HCT116 (cell line): ENCODE measurements around the gene PHPT1.

Experiments
- CEBPB ChIP-seq: IDR thresholded peaks from 2 replicates; pipeline ENCODE4 v1.6.1; 2012; ENCODE audit warnings: low read depth
- EGR1 ChIP-seq: IDR thresholded peaks from 2 replicates; pipeline ENCODE4 v1.6.1; 2012; ENCODE audit warnings: low read depth
- EZH2 ChIP-seq: fragments of 200-600 bp; sonication (generic); IDR thresholded peaks from 2 replicates; pipeline ENCODE4 v1.6.1; 2017; ENCODE audit warnings: antibody characterized with exemption, mixed run types
- EZH2phosphoT487 ChIP-seq: fragments of 200-600 bp; IDR thresholded peaks from 2 replicates; pipeline ENCODE4 v1.6.1; 2018; ENCODE audit warnings: antibody characterized with exemption, borderline replicate concordance
- JUND ChIP-seq: IDR thresholded peaks from 2 replicates; pipeline ENCODE4 v1.6.1; 2012
- POLR2A ChIP-seq: IDR thresholded peaks from 2 replicates; pipeline ENCODE4 v1.7.0; 2011; ENCODE audit warnings: borderline replicate concordance; ENCODE audit not compliant: insufficient read depth, insufficient read length; ENCODE audit errors: extremely low read depth
- POLR2AphosphoS5 ChIP-seq: IDR thresholded peaks from 2 replicates; pipeline ENCODE4 v1.6.1; 2011; ENCODE audit warnings: mild to moderate bottlenecking, low read depth, low read length, moderate library complexity
- SIN3A ChIP-seq: IDR thresholded peaks from 2 replicates; pipeline ENCODE4 v1.6.1; 2012; ENCODE audit warnings: low read depth
- SRF ChIP-seq: IDR thresholded peaks from 2 replicates; pipeline ENCODE4 v1.6.1; 2012; ENCODE audit warnings: low read depth
- TCF7L2 ChIP-seq: IDR thresholded peaks from 2 replicates; pipeline ENCODE4 v1.7.0; 2011; ENCODE audit warnings: borderline replicate concordance, inconsistent platforms; ENCODE audit not compliant: insufficient read depth, insufficient read length; ENCODE audit errors: extremely low read depth
- TF ChIP-seq, protein P1 (sequence below): IDR thresholded peaks from 2 replicates; pipeline ENCODE4 v1.6.1; 2011; ENCODE audit warnings: mild to moderate bottlenecking, low read length, moderate library complexity; ENCODE audit not compliant: insufficient replicate concordance; ENCODE audit errors: extremely low read depth
- TF ChIP-seq, protein P2 (sequence below), 3 experiments: fragments of 200-600 bp in 1 of 3; sonication (generic) in 1 of 3; IDR thresholded peaks in 2 of 3; conservative IDR thresholded peaks in 1 of 3; 2 replicates each; pipeline ENCODE4 v1.5.1; 2012 to 2017; ENCODE audit warnings: low read depth in 2 of 3, low read length in 2 of 3, antibody characterized with exemption in 1 of 3, borderline replicate concordance in 1 of 3, control low read depth in 1 of 3, mild to moderate bottlenecking in 1 of 3, mixed read lengths in 1 of 3, mixed run types in 1 of 3, moderate library complexity in 1 of 3; ENCODE audit not compliant: insufficient read depth in 1 of 3
- TF ChIP-seq, protein P3 (sequence below): IDR thresholded peaks from 2 replicates; pipeline ENCODE4 v1.6.1; 2012

DNA sequence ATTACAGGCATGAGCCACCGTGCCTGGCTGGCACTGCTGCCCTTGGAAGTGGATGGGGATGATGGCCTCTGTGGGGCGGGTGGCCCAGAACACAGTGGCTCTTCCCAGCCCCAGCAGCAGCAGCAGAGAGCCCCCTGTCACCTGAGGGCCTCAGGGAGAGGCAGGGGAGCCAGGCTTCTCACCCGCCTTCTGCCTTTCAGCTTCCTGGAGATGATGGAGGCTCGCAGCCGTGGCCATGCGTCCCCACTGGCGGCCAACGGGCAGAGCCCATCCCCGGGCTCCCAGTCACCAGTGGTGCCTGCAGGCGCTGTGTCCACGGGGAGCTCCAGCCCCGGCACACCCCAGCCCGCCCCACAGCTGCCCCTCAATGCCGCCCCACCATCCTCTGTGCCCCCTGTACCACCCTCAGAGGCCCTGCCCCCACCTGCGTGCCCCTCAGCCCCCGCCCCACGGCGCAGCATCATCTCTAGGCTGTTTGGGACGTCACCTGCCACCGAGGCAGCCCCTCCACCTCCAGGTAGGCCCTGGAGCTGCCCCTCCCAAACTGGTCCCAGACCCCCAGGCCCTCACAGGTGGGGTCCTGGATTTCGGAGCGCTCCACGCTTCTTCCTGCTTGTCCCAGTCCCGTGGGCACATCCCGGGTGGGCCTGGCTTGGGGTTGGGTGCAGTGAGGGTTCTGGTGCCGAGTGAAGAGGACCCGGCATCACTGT is 11.9 kb upstream of the PHPT1 start:
- no peak for TF ChIP-seq POLR2A
- TF ChIP-seq, protein P1, sequence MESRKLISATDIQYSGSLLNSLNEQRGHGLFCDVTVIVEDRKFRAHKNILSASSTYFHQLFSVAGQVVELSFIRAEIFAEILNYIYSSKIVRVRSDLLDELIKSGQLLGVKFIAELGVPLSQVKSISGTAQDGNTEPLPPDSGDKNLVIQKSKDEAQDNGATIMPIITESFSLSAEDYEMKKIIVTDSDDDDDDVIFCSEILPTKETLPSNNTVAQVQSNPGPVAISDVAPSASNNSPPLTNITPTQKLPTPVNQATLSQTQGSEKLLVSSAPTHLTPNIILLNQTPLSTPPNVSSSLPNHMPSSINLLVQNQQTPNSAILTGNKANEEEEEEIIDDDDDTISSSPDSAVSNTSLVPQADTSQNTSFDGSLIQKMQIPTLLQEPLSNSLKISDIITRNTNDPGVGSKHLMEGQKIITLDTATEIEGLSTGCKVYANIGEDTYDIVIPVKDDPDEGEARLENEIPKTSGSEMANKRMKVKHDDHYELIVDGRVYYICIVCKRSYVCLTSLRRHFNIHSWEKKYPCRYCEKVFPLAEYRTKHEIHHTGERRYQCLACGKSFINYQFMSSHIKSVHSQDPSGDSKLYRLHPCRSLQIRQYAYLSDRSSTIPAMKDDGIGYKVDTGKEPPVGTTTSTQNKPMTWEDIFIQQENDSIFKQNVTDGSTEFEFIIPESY = no peak
- TF ChIP-seq, protein P2, sequence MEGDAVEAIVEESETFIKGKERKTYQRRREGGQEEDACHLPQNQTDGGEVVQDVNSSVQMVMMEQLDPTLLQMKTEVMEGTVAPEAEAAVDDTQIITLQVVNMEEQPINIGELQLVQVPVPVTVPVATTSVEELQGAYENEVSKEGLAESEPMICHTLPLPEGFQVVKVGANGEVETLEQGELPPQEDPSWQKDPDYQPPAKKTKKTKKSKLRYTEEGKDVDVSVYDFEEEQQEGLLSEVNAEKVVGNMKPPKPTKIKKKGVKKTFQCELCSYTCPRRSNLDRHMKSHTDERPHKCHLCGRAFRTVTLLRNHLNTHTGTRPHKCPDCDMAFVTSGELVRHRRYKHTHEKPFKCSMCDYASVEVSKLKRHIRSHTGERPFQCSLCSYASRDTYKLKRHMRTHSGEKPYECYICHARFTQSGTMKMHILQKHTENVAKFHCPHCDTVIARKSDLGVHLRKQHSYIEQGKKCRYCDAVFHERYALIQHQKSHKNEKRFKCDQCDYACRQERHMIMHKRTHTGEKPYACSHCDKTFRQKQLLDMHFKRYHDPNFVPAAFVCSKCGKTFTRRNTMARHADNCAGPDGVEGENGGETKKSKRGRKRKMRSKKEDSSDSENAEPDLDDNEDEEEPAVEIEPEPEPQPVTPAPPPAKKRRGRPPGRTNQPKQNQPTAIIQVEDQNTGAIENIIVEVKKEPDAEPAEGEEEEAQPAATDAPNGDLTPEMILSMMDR (IDR thresholded peaks at IDR 0.05 in 2 of 3, conservative IDR thresholded peaks at IDR 0.05 in 1 of 3; ENCODE audit: borderline replicate concordance in 1 of 3, insufficient read depth in 1 of 3, low read depth in 2 of 3, low read length in 2 of 3) = no peak
- TF ChIP-seq TCF7L2 = no peak
- no peak for TF ChIP-seq EZH2
- no peak for TF ChIP-seq CEBPB
- no peak for TF ChIP-seq EZH2phosphoT487
- no peak for TF ChIP-seq JUND
- TF ChIP-seq POLR2AphosphoS5 = no peak
- TF ChIP-seq EGR1 = no peak
- no peak for TF ChIP-seq SIN3A
- TF ChIP-seq, protein P3, sequence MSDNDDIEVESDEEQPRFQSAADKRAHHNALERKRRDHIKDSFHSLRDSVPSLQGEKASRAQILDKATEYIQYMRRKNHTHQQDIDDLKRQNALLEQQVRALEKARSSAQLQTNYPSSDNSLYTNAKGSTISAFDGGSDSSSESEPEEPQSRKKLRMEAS = no peak
- TF ChIP-seq SRF = no peak
